ENCODE measurements around the gene DENR.

DNA sequence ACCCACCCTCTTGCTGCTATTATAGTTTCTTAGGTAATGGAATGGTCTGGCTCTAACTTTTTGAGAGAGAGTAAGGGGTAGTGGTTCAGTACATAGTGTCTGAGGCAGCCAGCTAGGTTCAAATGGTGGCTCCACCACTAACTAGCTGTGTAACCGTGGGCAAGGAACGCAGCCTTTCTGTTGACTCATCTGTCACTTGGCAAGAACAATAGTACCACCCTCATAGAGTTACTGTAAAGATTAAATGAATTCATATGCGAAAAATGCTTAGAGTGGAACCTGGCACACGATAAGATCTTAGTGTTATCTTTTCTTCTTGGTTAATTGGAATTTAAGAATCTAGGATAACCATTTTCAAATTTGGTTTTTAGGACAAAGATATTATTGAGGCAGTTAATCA, 35.8 kb downstream of the DENR start:
- TF ChIP-seq POU2F2 (IDR thresholded peaks at IDR 0.05; ENCODE audit: low read depth, low read length) (no peak), POLR2AphosphoS5 (IDR thresholded peaks at IDR 0.05; ENCODE audit: low read depth, low read length) (no peak), POLR2A (IDR thresholded peaks at IDR 0.05; ENCODE audit: low read depth, low read length) (no peak), TAF1 (IDR thresholded peaks at IDR 0.05; ENCODE audit: low read depth, low read length) (no peak), SPI1 (IDR thresholded peaks at IDR 0.05; ENCODE audit: low read depth, low read length) (no peak)
